ENCODE data around the gene RPL3.

Gene RPL3

GRCh38 chr22:39297490-39298240 lies 21.8 kb downstream of the RPL3 start:
- DNase-seq = peak; percentile 49

- DNase-seq = no peak
These were observed 22.4 kb downstream of the RPL3 start for GRCh38 chr22:39296981-39297489.

GRCh38 chr22:39296535-39296934 lies 22.9 kb downstream of the RPL3 start:
- DNase-seq = no peak

- DNase-seq = no peak
These were observed 24.6 kb downstream of the RPL3 start for GRCh38 chr22:39294571-39295468.

- DNase-seq = no peak
These were observed 25.6 kb downstream of the RPL3 start for GRCh38 chr22:39293766-39294368.

DNA sequence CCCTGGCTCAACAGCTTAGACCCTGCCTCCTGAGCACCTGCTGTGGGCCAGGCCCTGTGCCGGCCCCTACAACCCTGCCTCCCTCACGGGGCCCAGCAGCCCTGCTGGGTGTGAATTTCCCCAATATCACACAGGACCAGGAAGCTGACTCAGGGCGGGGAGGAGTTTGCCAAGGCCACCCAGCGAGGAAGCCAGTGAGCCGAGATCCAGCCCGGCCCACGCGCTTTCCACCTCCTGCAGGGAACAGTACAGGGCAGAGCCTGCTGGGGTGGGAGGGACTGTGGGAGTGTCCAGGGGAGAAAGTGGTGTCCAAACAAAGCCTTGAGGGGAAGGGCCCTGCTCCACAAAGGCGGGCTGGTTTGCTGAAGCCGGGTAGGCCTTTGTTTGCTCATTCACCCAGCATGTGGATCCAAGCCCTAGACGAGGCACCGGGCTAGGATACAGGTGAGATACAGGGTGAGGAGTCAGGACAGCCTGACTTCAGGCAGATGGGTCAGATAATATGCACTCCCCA lies 26.8 kb downstream of the RPL3 start:
- peak; percentile 46 for DNase-seq

- DNase-seq = no peak
These were observed 27.4 kb downstream of the RPL3 start for GRCh38 chr22:39292031-39292462.

- no peak for DNase-seq
These were observed 27.9 kb downstream of the RPL3 start for GRCh38 chr22:39291523-39291922.

- no peak for DNase-seq
These were observed 28.7 kb downstream of the RPL3 start for GRCh38 chr22:39290724-39291161.

- DNase-seq = no peak
These were observed 29.3 kb downstream of the RPL3 start for GRCh38 chr22:39289975-39290720.

- no peak for DNase-seq
These were observed 29.9 kb downstream of the RPL3 start for GRCh38 chr22:39289533-39289932.

DNA sequence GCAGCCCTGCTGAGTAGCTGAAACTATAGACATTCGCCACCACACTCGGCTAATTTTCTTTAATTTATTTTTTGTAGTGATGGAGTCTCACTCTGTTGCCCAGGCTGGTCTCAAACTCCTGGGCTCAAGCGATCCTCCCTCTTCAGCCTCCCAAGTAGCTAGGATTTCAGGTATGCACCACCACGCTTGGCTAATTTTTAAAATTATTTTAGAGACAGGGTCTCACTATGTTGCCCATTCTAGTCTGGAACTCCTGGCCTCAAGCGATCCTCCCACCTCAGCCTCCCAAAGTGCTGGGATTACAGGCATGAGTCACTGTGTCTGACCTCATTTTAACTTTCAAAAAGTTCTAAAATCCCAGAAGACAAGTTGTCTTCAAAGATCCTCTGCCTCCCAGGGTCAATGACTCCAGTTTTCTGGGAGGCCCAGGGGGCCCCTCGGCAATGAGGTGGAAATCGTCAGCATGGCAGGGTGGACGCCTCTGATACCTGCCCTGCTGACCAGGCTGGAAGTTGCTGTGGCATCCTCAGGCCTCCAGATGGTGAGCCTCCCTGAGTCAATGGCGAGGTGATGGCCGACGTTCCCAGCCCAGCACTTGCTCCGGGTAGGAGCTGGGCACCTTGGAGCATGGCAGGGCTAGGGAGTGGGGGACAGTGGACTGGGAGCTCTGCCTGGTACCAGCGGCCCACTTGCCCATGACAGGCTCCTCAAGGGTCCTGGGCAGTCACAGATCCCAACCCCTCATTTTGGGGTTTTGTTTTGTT lies 31.1 kb downstream of the RPL3 start:
- no peak for DNase-seq

DNA sequence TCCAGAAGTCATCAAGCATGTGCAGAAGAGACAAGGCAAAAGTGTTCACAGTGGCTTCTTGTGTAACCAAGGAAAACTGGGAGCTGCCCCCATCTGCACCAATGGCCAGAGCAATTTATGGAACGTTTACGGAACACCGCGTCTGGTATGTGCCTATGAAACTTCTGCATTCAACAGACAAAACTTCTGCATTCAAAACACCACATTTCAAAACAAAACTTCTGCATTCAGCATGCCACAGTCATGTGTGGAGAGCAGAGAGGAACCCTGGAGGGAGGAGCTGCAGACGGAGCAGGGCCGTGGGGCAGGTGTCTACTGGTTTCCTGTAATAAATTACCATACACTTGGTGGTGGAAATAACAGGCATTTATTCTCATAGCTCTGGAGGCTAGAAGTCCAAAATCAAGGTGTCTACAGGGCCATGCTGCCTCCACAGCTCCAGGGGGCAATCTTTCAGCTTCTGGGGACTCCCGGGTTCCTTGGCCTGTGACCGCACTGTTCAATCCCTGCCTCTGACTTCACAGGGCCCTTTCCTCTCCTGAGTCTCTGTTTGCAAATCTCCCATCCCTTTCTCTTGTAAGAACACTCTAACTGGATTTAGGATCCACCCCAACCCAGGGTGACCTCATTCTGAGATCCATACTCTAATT lies 32.2 kb downstream of the RPL3 start:
- no peak for DNase-seq

GRCh38 chr22:39284983-39285382 lies 34.4 kb downstream of the RPL3 start:
- no peak for DNase-seq

GRCh38 chr22:39284142-39284980 lies 35.1 kb downstream of the RPL3 start:
- no peak for DNase-seq

DNA sequence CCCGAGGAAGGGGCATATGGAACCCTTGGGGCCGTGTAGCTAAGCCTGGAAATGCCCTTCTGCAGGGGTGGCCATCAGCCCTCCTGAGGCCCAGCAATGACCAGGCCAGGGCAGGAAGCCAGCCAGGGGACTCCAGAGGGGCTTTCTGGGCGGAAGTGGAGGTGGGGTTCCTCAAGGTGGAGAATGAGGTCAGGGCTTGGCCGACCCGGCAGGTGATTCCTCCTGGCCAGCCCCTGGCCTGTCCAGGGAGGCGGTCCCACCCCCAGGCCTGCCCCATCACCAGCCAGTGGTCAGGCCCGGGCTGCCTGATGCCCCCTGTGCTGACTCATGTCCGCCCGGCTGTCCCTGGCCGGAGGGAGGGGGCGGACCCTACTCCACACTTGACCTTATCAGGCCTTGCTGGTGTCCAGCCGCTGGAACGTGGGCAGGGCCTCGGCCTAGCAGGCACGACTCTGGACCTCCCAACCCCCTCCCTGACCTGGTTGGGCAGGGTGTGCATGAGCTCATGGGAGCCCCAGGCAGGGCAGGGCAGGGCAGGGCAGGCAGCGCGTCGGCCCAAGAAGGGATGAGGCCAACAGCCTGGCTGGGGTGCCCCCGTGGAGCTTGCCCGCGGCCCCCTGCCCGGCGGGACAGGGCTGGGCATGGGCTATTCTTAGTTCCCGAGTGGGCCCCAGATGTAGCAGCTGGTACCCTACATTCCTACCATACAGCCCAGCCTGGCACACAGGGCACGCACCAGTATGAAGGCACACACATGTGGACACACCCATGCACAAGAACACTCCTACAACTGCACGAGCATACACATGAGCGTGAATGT lies 35.9 kb downstream of the RPL3 start:
- DNase-seq = no peak

GRCh38 chr22:39282645-39283321 lies 36.6 kb downstream of the RPL3 start:
- no peak for DNase-seq

GRCh38 chr22:39281126-39281525 lies 38.3 kb downstream of the RPL3 start:
- no peak for DNase-seq

- DNase-seq = no peak
These were observed 39.2 kb downstream of the RPL3 start for GRCh38 chr22:39280250-39280649.

All from NCI-H345 (cell line).